BLaER1 treated with 17β-estradiol and CSF1 and Interleukin-3, amounts not matched to agents 10 nM and 100 nM (cell line): Measurements from ENCODE around the gene DTL.
A peak's percentile ranks its signal among the peaks of the same experiment; 100 is the strongest.

Source experiments
- H3K27ac ChIP-seq, 11 experiments: shearing (Covaris generic); formaldehyde crosslinking; 2 replicates each; pipeline ENCODE4 v1.8.1; 2022
- H3K27me3 ChIP-seq, 11 experiments: shearing (Covaris generic); formaldehyde crosslinking; 2 replicates each; pipeline ENCODE4 v1.8.1; 2022
- H3K36me3 ChIP-seq, 11 experiments: shearing (Covaris generic); formaldehyde crosslinking; 2 replicates each; pipeline ENCODE4 v1.8.1; 2022
- H3K4me1 ChIP-seq, 10 experiments: shearing (Covaris generic); formaldehyde crosslinking; 2 replicates each; pipeline ENCODE4 v1.8.1; 2022
- H3K4me2 ChIP-seq, 11 experiments: shearing (Covaris generic); formaldehyde crosslinking; 2 replicates each; pipeline ENCODE4 v1.8.1; 2022
- H3K4me3 ChIP-seq, 10 experiments: shearing (Covaris generic); formaldehyde crosslinking; 2 replicates each; pipeline ENCODE4 v1.8.1; 2022
- H3K9ac ChIP-seq, 11 experiments: shearing (Covaris generic); formaldehyde crosslinking; 2 replicates each; pipeline ENCODE4 v1.8.1; 2022
- H3K9me3 ChIP-seq, 11 experiments: shearing (Covaris generic); formaldehyde crosslinking; replicated peaks in 1 of 11; 2 replicates each; pipeline ENCODE4 v1.8.1; 2022
- H4K20me1 ChIP-seq, 11 experiments: shearing (Covaris generic); formaldehyde crosslinking; 2 replicates each; pipeline ENCODE4 v1.8.1; 2022
- Cebpa-rat ChIP-seq, 11 experiments: shearing (Covaris generic); IDR thresholded peaks; 2 replicates each; pipeline ENCODE4 v1.8.1; 2022

The DTL gene

DNA sequence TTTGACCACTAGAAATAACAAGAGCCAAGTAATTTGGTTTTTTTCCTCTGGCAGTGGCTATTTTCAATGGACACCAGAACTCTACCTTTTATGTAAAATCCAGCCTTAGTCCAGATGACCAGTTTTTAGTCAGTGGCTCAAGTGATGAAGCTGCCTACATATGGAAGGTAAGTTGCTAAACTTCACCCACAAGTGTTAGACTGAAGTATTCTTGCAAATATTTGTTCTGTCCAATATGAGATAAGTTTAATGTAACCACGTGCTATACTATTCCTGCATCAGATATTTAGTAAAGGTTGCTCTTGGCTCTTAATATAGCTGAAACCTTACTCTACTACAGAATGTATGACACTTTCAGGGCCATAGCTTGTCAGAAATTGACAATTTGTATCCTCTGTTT, 36.5 kb downstream of the DTL start:
- Histone ChIP-seq H3K9ac (no peak overlapping the region), H3K4me1 (no peaks in the 10 kb centered on the region), H3K36me3 (peaks cover 0 to 98% (median 92%) of the 10 kb centered on the region in 11 experiments; a peak in 18 of 22 replicates), H3K27ac (no peak overlapping the region), H3K9me3 (no peaks in the 10 kb centered on the region), H4K20me1 (peaks cover 0 to 8% (median 0%) of the 10 kb centered on the region in 11 experiments; a peak in 2 of 22 replicates), H3K4me3 (no peak overlapping the region), H3K4me2 (no peak overlapping the region), H3K27me3 (no peaks in the 10 kb centered on the region)
- TF ChIP-seq Cebpa-rat (IDR thresholded peaks at IDR 0.05) = no peak

DNA sequence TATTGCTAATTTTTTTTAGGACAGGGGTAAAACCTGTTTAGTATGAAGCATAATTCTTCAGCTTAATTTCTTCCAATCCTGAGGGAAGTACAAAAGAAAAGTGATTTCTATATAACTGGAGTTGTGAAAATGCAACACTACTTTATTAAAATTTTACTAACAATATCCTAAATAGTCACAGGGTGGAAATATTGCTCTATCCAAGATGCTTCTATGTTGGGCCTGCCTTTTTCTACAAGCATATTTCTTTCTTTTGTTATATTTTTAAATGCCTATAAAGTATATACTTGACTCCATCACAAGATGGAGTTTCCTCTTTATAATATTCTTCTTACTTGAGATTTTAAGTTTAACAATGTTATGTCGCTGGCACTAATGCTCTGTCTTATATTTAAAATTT, 37.9 kb downstream of the DTL start:
- Histone ChIP-seq H3K4me2 (no peak overlapping the region), H3K27ac (no peak overlapping the region), H4K20me1 (peaks cover 0 to 8% (median 0%) of the 10 kb centered on the region in 11 experiments; a peak in 2 of 22 replicates), H3K4me3 (no peak overlapping the region), H3K36me3 (peaks cover 0 to 98% (median 92%) of the 10 kb centered on the region in 11 experiments; a peak in 18 of 22 replicates), H3K9me3 (no peaks in the 10 kb centered on the region), H3K4me1 (no peaks in the 10 kb centered on the region), H3K9ac (no peak overlapping the region), H3K27me3 (no peaks in the 10 kb centered on the region)
- no peak for TF ChIP-seq Cebpa-rat (IDR thresholded peaks at IDR 0.05)

DNA sequence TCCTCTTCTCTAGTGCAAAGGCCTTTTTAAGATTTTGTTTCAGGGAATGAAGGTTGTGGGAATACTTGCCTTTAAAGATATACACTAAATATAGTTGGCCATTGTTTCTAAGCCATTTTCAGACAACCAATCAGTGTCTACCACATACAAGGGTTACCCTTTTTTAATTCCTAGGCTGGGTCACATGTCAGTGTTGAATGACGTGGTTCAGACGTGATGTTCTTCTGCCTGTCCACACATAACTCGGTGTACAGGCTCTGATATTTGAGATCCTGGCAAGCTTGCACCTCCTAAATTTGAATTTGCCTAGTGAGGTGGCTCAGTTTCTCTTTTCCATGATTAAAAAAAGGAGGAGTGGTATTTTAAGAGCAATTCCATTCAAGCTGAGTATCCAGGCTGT, 38.8 kb downstream of the DTL start:
- Histone ChIP-seq H4K20me1 (peaks cover 0 to 8% (median 0%) of the 10 kb centered on the region in 11 experiments; a peak in 2 of 22 replicates), H3K9ac (no peak overlapping the region), H3K4me2 (no peak overlapping the region), H3K36me3 (peaks cover 0 to 98% (median 92%) of the 10 kb centered on the region in 11 experiments; a peak in 19 of 22 replicates), H3K27ac (no peak overlapping the region), H3K4me3 (no peak overlapping the region), H3K4me1 (no peaks in the 10 kb centered on the region), H3K9me3 (no peaks in the 10 kb centered on the region), H3K27me3 (no peaks in the 10 kb centered on the region)
- TF ChIP-seq Cebpa-rat (IDR thresholded peaks at IDR 0.05) = no peak

DNA sequence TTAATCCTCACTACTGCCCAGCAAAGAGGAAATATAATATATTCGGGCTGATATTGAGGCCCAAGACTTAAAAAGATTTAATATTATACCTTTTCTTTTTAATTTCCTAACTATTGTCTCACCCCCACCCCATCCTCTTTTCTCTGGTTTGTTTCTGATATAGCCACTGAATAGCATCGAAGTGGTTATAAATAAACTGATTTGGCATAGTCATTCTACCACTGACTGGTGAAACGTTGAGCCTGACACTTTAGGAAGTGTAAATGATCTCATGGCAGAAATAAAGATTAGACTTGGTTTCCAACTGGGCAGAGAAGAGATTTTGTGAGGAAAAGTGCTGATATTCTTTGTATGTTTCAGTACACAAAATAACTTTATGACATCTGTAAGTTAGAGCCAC, 39.3 kb downstream of the DTL start:
- H3K4me1 ChIP-seq = no peaks in the 10 kb centered on the region
- H3K9me3 ChIP-seq = no peaks in the 10 kb centered on the region
- no peak overlapping the region for H3K4me2 ChIP-seq
- no peak overlapping the region for H3K9ac ChIP-seq
- peaks cover 0 to 8% (median 0%) of the 10 kb centered on the region in 11 experiments; a peak in 2 of 22 replicates for H4K20me1 ChIP-seq
- peaks cover 0 to 98% (median 92%) of the 10 kb centered on the region in 11 experiments; a peak in 20 of 22 replicates for H3K36me3 ChIP-seq
- H3K27ac ChIP-seq = no peak overlapping the region
- TF ChIP-seq Cebpa-rat (IDR thresholded peaks at IDR 0.05) = no peak
- no peak overlapping the region for H3K4me3 ChIP-seq
- no peaks in the 10 kb centered on the region for H3K27me3 ChIP-seq

DNA sequence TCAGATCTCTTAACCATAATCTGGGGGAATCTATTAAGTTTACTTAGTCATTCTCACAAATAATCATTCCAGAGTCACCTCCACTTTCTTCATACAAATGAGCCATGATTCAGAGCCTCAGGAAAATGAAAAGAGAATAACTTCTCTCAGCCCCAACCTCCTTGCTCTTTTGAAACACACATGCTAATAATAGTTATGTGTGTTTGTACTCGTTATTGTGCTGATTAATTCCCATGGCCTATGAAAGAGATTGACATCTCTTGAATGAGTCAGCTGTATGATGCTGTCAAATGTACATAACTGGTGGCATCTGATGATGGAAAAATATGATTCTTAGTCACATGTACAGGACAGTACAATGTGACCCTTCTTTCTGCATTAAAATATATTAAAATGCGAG, 41.5 kb downstream of the DTL start:
- no peak for TF ChIP-seq Cebpa-rat (IDR thresholded peaks at IDR 0.05)
- H3K36me3 ChIP-seq = peaks cover 0 to 98% (median 93%) of the 10 kb centered on the region in 11 experiments; a peak in 20 of 22 replicates
- H4K20me1 ChIP-seq = no peaks in the 10 kb centered on the region
- H3K9me3 ChIP-seq = peaks cover 0 to 11% (median 0%) of the 10 kb centered on the region in 11 experiments; a peak in 6 of 22 replicates
- no peak overlapping the region for H3K4me2 ChIP-seq
- H3K27me3 ChIP-seq = no peaks in the 10 kb centered on the region
- no peak overlapping the region for H3K4me3 ChIP-seq
- H3K4me1 ChIP-seq = no peaks in the 10 kb centered on the region
- H3K9ac ChIP-seq = no peak overlapping the region
- H3K27ac ChIP-seq = no peak overlapping the region

GRCh38 chr1:212078826-212079225, 43.3 kb downstream of the DTL start:
- H3K9ac ChIP-seq = no peak overlapping the region

DNA sequence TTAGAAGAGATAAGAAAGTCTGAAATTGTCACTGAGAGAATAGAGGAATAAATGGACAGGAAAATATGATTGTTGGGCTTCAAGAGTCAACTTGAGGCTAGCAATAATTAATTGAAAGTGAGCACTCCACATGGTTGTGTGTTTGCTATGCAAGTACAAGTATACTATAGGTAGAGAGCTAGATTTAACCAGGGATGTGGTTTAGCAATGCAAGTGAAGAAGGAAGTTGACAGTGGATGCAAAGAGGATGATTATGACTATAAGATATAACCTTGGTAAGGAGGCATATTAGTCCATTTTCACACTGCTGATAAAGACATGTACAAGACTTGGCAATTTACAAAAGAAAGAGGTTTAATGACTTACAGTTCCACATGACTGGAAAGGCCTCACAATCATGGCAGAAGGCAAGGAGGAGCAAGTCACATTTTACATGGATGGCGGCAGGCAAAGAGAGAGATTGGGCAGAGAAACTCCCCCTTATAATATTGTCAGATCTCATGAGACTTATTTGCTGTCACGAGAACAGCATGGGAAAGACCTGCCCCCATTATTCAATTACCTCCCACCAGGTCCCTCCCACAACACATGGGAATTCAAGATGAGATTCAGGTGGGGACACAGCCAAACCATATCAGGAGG, 47.3 kb downstream of the DTL start:
- no peaks in the 10 kb centered on the region for H3K27me3 ChIP-seq
- no peaks in the 10 kb centered on the region; a peak in 1 of 22 replicates for H4K20me1 ChIP-seq
- peaks cover 0 to 100% (median 98%) of the 10 kb centered on the region in 11 experiments; a peak in 20 of 22 replicates for H3K36me3 ChIP-seq
- H3K27ac ChIP-seq = no peak overlapping the region
- H3K4me3 ChIP-seq = no peak overlapping the region
- H3K9ac ChIP-seq = no peak overlapping the region
- no peak for TF ChIP-seq Cebpa-rat (IDR thresholded peaks at IDR 0.05)
- H3K9me3 ChIP-seq = peaks cover 0 to 19% (median 7%) of the 10 kb centered on the region in 11 experiments; a peak in 10 of 22 replicates
- no peak overlapping the region for H3K4me2 ChIP-seq
- H3K4me1 ChIP-seq = peaks cover 0 to 4% (median 1%) of the 10 kb centered on the region in 10 experiments; a peak in 11 of 20 replicates

More at GRCh38 chr1:212078826-212079225, 43.3 kb downstream of the DTL start:
- no peak for TF ChIP-seq Cebpa-rat (IDR thresholded peaks at IDR 0.05)
- no peaks in the 10 kb centered on the region for H3K4me1 ChIP-seq
- no peak overlapping the region for H3K4me3 ChIP-seq
- peaks cover 0 to 19% (median 7%) of the 10 kb centered on the region in 11 experiments; a peak in 10 of 22 replicates for H3K9me3 ChIP-seq
- no peaks in the 10 kb centered on the region for H3K27me3 ChIP-seq
- no peak overlapping the region for H3K27ac ChIP-seq
- peaks cover 0 to 98% (median 93%) of the 10 kb centered on the region in 11 experiments; a peak in 20 of 22 replicates for H3K36me3 ChIP-seq
- no peak overlapping the region for H3K4me2 ChIP-seq
- no peaks in the 10 kb centered on the region for H4K20me1 ChIP-seq

DNA sequence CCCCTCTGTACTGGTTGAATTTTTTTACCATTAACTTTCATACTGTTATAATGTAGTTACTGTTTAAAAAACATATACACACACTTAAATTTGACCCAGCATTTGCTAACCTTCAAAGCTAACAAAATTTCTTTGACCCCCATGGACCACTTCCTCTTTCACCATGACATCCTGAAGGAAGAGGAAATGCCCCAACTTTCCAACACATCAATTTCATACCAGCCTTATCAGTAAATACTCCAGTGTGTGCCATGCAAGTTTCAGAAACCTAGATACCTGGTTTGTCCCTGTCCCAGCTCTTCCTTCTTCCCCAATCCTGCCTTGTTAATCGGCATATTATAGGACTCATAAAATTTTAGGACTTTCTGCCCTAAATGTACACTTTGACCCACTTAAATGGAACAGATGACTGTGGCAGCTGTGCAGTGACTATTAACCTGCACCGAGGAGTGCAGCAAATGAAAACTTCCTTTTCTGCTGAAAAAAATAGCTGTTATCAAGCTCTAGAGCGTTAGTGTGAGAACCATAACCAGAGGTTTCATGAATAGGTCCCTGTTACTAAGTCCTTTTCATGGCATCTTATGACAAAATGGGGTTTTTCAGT, 54.1 kb downstream of the DTL start:
- Histone ChIP-seq H3K36me3 (peaks cover 4 to 100% (median 94%) of the 10 kb centered on the region in 11 experiments; a peak in 19 of 22 replicates), H3K27ac (peak overlapping the region in 2 of 11 experiments; percentile 0 to 42; a peak in 3 of 22 replicates)

More for the DNA sequence above, 54.1 kb downstream of the DTL start:
- Histone ChIP-seq H4K20me1 (no peaks in the 10 kb centered on the region; a peak in 1 of 22 replicates), H3K27me3 (no peaks in the 10 kb centered on the region), H3K4me2 (peak overlapping the region in 10 of 11 experiments; percentile 5 to 70 (median 36); a peak in 18 of 22 replicates), H3K4me3 (no peak overlapping the region), H3K9ac (no peak overlapping the region), H3K4me1 (peaks cover 18 to 33% (median 23%) of the 10 kb centered on the region in 10 experiments; a peak in 19 of 20 replicates), H3K9me3 (peaks cover 8 to 40% (median 27%) of the 10 kb centered on the region in 11 experiments; a peak in 20 of 22 replicates)
- TF ChIP-seq Cebpa-rat (IDR thresholded peaks at IDR 0.05) = no peak
